ENCODE data around the gene ST8SIA2.

Gene ST8SIA2

GRCh38 chr15:92365084-92365483, 28.6 kb upstream of the ST8SIA2 start:
- no peak for DNase-seq (ENCODE audit: low spot score)
- in situ Hi-C loops (cut with MboI; ENCODE audit: low pct_unique_long_range_greater_than_20kb, low sequenced_read_pairs, unreplicated experiment), result no loop called here
- TF ChIP-seq, protein P1, sequence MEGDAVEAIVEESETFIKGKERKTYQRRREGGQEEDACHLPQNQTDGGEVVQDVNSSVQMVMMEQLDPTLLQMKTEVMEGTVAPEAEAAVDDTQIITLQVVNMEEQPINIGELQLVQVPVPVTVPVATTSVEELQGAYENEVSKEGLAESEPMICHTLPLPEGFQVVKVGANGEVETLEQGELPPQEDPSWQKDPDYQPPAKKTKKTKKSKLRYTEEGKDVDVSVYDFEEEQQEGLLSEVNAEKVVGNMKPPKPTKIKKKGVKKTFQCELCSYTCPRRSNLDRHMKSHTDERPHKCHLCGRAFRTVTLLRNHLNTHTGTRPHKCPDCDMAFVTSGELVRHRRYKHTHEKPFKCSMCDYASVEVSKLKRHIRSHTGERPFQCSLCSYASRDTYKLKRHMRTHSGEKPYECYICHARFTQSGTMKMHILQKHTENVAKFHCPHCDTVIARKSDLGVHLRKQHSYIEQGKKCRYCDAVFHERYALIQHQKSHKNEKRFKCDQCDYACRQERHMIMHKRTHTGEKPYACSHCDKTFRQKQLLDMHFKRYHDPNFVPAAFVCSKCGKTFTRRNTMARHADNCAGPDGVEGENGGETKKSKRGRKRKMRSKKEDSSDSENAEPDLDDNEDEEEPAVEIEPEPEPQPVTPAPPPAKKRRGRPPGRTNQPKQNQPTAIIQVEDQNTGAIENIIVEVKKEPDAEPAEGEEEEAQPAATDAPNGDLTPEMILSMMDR (IDR thresholded peaks at IDR 0.05; ENCODE audit: extremely low read depth, insufficient read depth, missing control alignments), result no peak

DNA sequence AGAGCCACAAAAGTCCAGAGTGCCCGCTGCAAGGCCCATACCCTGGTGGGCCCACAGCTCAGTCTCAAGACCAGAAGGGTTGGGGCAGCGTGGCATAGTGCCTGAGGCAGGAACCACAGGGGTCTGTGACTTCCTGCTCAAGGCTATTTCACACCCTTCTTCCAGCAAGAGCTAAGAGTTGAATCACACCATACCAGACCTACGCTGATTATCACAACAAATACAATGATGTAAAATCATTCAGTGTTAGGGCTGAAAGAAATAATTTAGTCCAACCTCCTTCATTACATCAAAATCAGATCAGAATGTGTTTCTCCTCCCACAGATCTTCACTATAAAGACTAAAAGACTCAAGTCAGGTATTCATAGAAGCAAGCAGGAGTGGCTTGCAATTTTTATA, 27.8 kb upstream of the ST8SIA2 start:
- TF ChIP-seq, protein P1 (IDR thresholded peaks at IDR 0.05; ENCODE audit: extremely low read depth, insufficient read depth, missing control alignments), result no peak
- no peak for DNase-seq (ENCODE audit: low spot score)
- in situ Hi-C loops (cut with MboI; ENCODE audit: low pct_unique_long_range_greater_than_20kb, low sequenced_read_pairs, unreplicated experiment), result no loop called here

DNA sequence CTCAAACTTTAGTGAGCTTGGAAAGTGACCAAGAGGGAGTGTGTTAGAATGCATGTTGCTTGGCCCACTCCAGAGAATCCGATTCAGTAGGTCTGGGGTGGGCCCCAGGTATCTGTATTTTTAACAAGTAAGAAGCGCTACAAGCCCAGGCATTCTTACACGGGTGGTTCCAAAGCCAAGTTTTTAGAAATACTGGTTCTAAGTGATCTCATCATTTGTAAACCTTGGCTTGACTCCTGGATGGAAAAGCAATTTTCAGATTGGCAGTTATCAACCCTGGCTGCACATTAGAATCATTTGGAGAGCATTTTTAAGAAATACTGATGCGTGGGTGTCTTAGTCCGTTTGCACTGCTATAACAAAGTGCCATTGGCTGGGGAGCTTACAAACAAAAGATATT, 27.3 kb upstream of the ST8SIA2 start:
- in situ Hi-C loops (cut with MboI; ENCODE audit: low pct_unique_long_range_greater_than_20kb, low sequenced_read_pairs, unreplicated experiment), result no loop called here
- TF ChIP-seq, protein P1 (IDR thresholded peaks at IDR 0.05; ENCODE audit: extremely low read depth, insufficient read depth, missing control alignments), result no peak
- no peak for DNase-seq (ENCODE audit: low spot score)

GRCh38 chr15:92375057-92375456, 18.6 kb upstream of the ST8SIA2 start:
- in situ Hi-C loops (cut with MboI; ENCODE audit: low pct_unique_long_range_greater_than_20kb, low sequenced_read_pairs, unreplicated experiment), result no loop called here
- TF ChIP-seq, protein P1 (IDR thresholded peaks at IDR 0.05; ENCODE audit: extremely low read depth, insufficient read depth, missing control alignments), result no peak
- no peak for DNase-seq (ENCODE audit: low spot score)

DNA sequence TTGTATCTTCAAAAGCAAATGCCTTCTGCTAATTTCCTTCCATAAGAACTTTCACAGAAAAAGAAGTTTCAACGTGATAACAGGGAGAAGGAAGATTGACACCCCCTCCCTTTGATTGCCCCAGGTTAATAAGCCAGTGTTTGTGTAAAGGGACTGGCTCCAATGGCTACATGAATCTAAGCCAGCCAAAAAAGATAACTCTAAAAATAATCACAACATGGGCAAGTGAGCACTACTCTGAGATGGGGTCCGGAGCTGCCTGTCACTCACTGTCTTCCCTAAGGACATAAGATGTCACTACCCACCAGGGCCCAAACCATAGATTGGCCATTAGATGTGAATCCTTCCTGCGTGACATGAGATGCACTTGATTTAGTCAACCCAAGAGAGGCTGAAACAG, 17.6 kb upstream of the ST8SIA2 start:
- DNase-seq (ENCODE audit: low spot score), result no peak
- in situ Hi-C loops (cut with MboI; ENCODE audit: low pct_unique_long_range_greater_than_20kb, low sequenced_read_pairs, unreplicated experiment), result no loop called here
- TF ChIP-seq, protein P1 (IDR thresholded peaks at IDR 0.05; ENCODE audit: extremely low read depth, insufficient read depth, missing control alignments), result no peak

DNA sequence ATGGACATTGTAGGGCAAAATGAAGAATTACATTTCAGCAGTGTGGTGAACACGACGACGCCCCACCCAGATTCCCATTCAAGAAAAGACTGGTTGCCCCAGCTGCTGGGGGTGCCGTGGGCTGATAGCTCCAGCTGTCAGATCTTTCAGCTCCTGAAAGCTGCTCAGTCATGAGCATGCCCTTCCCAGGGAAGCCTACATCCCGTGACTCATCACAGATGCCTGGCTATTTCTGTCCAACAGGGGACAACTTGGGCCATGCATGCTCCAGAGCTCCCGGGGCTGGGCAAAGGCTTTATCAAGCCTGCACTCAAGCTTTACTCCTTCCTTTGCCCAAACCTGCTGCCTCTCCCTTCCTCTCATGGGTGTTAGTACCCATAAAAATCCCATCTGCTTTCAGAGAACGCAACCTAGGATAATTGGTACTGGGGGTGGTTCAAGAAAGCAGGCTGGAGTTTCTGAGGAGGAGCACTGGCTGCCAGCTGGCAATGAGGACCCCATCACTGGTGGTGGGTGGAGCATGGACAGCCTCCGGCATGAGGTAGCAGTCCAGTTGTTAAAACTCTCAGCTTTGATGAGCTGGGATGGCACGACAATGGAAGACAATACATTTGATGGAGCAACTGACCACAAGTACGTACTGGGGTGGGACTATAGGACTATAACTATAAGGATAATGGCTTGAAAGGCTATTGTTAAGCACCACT, 16.4 kb upstream of the ST8SIA2 start:
- in situ Hi-C loops (cut with MboI; ENCODE audit: low pct_unique_long_range_greater_than_20kb, low sequenced_read_pairs, unreplicated experiment), result no loop called here
- no peak for DNase-seq (ENCODE audit: low spot score)
- TF ChIP-seq, protein P1 (IDR thresholded peaks at IDR 0.05; ENCODE audit: extremely low read depth, insufficient read depth, missing control alignments), result no peak
